ENCODE data around the gene TBKBP1. TPM values are rescaled to one million over a fixed set of nuclear protein-coding genes. Genes with fewer than 3 reads are reported as not detected.

The TBKBP1 gene
- total and polyA plus RNA-seq, 9 of the 15 experiments (the other 6 are each of a cell fraction or from before 2014, with no cell fraction given) = 0.03 to 15.6 (median 6.8) TPM

DNA sequence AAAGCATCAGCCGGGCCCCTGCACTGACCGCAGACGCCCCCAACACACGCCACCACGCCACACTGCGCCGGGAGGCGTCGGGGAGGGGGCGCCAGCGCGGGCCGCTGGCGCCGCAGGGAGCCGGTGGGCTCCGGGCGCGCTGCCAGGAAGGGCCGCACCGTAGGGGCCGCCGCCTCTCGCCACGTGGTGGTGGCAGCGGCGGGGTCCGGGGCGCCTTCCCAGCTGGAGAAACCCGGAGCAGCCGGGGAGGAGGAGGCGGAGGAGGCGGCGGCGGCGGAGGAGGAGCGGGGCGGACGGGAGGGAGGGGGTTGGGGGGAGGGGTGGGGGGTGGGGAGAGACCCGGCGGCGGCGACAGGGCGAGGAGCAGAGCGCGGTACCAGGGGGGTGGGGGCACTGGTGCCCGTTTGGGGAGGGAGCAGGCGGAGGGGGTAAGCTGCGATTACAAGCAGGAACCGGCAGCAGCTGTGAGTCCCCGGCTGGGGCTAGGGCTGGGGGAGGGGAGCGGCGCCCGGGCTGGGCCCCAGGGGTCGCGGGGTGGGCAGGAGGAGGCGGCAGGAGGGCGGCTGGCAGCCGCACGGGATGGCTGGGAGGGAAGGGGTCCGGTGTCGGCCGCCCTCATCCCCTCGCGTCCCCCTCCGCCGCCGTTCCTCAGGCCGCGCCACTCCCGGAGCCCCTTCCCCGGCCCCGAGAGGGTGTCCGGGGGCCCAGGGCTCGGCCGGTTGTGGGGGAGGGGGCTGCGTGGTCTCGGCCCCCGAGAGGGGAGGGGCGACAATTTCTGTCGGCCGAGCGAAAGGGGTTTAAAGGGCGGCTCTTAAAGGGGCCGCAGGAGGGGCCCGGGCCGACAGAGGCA lies at the start of gene TBKBP1 (continued):
- TF ChIP-seq RBFOX2 (IDR thresholded peaks at IDR 0.05; ENCODE audit: low read depth, low read length) (peak; percentile 56), CCNT2 (IDR thresholded peaks at IDR 0.05; ENCODE audit: borderline replicate concordance, extremely low read depth, insufficient read length, low read depth, low read length) (peak; percentile 40), MYC (IDR thresholded peaks at IDR 0.05; ENCODE audit: low read depth, low read length) (peak; percentile 40), MYC (CRISPR knock-in tag; IDR thresholded peaks at IDR 0.05; ENCODE audit: borderline replicate concordance, low read depth) (no peak)
- TF ChIP-seq, protein P1, sequence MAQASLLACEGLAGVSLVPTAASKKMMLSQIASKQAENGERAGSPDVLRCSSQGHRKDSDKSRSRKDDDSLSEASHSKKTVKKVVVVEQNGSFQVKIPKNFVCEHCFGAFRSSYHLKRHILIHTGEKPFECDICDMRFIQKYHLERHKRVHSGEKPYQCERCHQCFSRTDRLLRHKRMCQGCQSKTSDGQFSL (CRISPR knock-in tag; IDR thresholded peaks at IDR 0.05) = no peak
- TF ChIP-seq, protein P1 (tag; IDR thresholded peaks at IDR 0.05) = peak in 1 of 2 experiments; percentile 48; a peak in 1 of 4 replicates

DNA sequence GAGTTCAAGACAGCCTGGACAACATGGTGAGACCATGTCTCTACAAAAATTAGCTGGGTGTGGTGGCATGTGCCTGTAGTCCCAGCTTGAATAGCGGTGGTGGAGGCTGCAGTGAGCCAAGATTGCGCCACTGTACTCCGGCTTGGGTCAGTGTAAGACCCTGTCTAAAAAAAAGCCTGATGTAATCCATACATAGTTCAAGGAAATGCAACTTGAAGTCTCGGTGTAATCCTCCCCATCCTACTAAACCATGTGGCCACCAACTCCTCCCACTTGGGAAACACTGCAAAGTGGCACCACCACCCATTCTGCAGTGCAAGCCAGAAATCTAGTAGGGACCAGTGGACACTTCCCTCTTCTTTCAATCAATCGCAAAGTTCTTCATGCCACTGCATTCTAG lies 49.6 kb upstream of the TBKBP1 start:
- TF ChIP-seq CEBPG (CRISPR knock-in tag; IDR thresholded peaks at IDR 0.05) = no peak
- TF ChIP-seq CEBPG (tag; conservative IDR thresholded peaks at IDR 0.05 in 1 of 2, IDR thresholded peaks at IDR 0.05 in 1 of 2) = peak in 1 of 2 experiments; percentile 39; a peak in 1 of 4 replicates
- no peak for TF ChIP-seq SIN3B (IDR thresholded peaks at IDR 0.05; ENCODE audit: low read depth)
- no TSS peak for BruUV-seq (replicated peaks)
- Histone ChIP-seq H3K4me2 (ENCODE audit: insufficient read depth, low read length) (no peak overlapping the region), H3K27ac (ENCODE audit: extremely low read depth, low read depth, low read length) (no peak overlapping the region), H3K79me2 (ENCODE audit: control insufficient read depth, insufficient read depth, low read length) (peaks cover 16% of the 10 kb centered on the region; the same call in 2 of the 3 replicates), H3K27me3 (ENCODE audit: control insufficient read depth in 2 of 2, insufficient read depth in 2 of 2, low read length in 2 of 2) (no peaks in the 10 kb centered on the region), H3K4me1 (replicated peaks in 1 of 2; ENCODE audit: control insufficient read depth in 2 of 2, insufficient read depth in 2 of 2, low read length in 2 of 2) (peaks cover 13 to 14% of the 10 kb centered on the region in 2 experiments; a peak in 4 of 5 replicates), H4K20me1 (replicated peaks; ENCODE audit: control insufficient read depth, insufficient read depth, low read length) (no peaks in the 10 kb centered on the region), H3K36me3 (ENCODE audit: control insufficient read depth, insufficient read depth, low read length) (no peaks in the 10 kb centered on the region), H3K9ac (ENCODE audit: insufficient read depth in 1 of 2, low read depth in 2 of 2, low read length in 2 of 2) (no peak overlapping the region), H3K9me1 (ENCODE audit: control insufficient read depth, insufficient read depth, low read length) (no peaks in the 10 kb centered on the region), H2AFZ (ENCODE audit: low read depth, low read length) (no peak overlapping the region), H3K4me3 (no peak overlapping the region), H3K9me3 (replicated peaks; ENCODE audit: control insufficient read depth, insufficient read depth, low read depth, low read length) (no peaks in the 10 kb centered on the region)
- 65% methylated on average over 4 of the region's 5 CpGs for WGBS (ENCODE audit: insufficient coverage, low coverage, missing lambda C conversion rate)
- DNase-seq (ENCODE audit: extremely low read depth in 1 of 4, low spot score in 3 of 4) (no peak), FAIRE-seq (no peak), ATAC-seq (no peak)
- ChIA-PET CTCF (ENCODE audit: low intra/inter-chr PET ratio) (interaction anchor here (0.7 kb wide), 1 partner anchor 486 kb away, joined by 5 read pairs; no protein-coding TSS in a partner anchor), POLR2A (no interaction called here)
- in situ Hi-C loops (cut with MboI) (no loop called here), intact Hi-C loops (cut with micrococcal nuclease) (no loop called here)
